Uterus (tissue), 2 donors: ENCODE results near the gene LRRC37A3.
"Not testable (repeated sequence)": the region's sequence is repeated elsewhere in the genome, so short reads cannot be mapped to it uniquely, and the experiment has no call there.

ENCODE experiments used
- CTCF ChIP-seq, 4 experiments: fragments of 200-600 bp in 2 of 4; fragments of 450-650 bp in 2 of 4; sonication (generic) in 2 of 4; IDR thresholded peaks; one replicate each; pipeline ENCODE4 v1.5.1; 2016 to 2019; ENCODE audit warnings: antibody characterized with exemption in 4 of 4, mild to moderate bottlenecking in 2 of 4, moderate library complexity in 1 of 4
- POLR2A ChIP-seq, 2 donors: fragments of 450-650 bp; IDR thresholded peaks; one replicate each; pipeline ENCODE4 v1.6.1; 2016; ENCODE audit warnings: antibody characterized with exemption in 2 of 2, mild to moderate bottlenecking in 1 of 2, moderate library complexity in 1 of 2

DNA sequence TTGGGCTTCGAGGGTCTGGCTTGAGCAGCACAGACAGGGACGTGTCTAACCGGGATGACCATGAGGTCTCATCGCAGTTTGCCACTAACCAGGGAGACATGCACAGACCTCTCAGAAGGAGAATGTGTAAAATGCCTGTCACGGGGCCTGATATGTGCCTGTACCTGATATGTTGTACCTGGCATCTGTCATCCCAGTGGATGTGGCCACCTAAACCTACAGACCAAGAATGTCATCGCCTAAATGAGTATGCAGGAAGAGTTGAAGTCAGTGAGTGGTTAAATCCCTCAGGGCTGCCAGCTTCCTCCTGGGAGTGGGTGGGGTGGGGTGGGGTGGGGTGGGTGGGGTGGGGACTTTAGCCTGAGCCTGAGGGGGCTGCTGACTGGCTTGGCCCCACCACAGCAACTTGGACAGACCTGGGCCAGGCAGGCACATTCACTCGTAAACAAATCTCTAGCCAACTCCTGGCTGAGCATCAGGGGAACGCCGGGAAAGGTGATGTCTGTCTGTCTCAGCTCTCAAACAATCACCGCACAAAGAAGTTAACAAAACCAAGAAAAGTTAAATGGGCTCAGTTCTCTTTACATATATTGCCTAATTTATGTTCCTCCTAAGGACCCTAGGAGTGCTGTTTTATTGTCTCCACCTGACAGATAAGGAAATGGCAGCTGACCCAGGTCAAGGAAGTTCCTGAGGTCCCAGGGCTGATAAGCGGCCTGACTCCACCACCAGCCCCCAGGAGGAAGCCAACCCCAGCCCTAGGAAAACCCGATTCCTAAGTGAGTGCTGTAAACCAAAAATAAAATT is 89.3 kb downstream of the LRRC37A3 start:
- not testable (repeated sequence) for TF ChIP-seq CTCF, POLR2A (IDR thresholded peaks at IDR 0.05)
